Panc1 (cell line): Measurements from ENCODE around the gene MYH10. TPM values are rescaled to one million over a fixed set of nuclear protein-coding genes. Genes with fewer than 3 reads are reported as not detected.

Experiments used
- ATAC-seq: fragments of 200-7000 bp; cut with Tn5 transposase; 2 replicates; pipeline ENCODE4 v1.9.1; 2020; ENCODE audit warnings: mild to moderate bottlenecking, moderate library complexity
- BruUV-seq: library from RNA; stranded (reverse); fragments of 400-500 nt; replicated peaks from 2 replicates; lab custom pipeline; 2021; lab: Mats Ljungman, UMichigan
- CTCF ChIA-PET: fragments of 300-600 bp; sonication (Branson Sonifier 250); formaldehyde crosslinking; loops from one replicate; lab custom pipeline; 2022; ENCODE audit warnings: antibody characterized with exemption; lab: Charles Lee
- POLR2A ChIA-PET: fragments of 300-600 bp; sonication (Branson Sonifier 250); formaldehyde crosslinking; loops from one replicate; lab custom pipeline; 2022; ENCODE audit warnings: antibody characterized with exemption; lab: Charles Lee
- DNase-seq: peaks from one replicate; pipeline ENCODE4 v3.0.0-alpha.2; 2010; ENCODE audit warnings: low read depth, low spot score
- H3K27ac ChIP-seq: 2 replicates; pipeline ENCODE4 v1.5.1; 2011; ENCODE audit warnings: mild to moderate bottlenecking, low read length, inconsistent platforms
- H3K27me3 ChIP-seq: fragments of 200-500 bp; sonication (Bioruptor generic); 2 replicates; pipeline ENCODE4 v1.6.0; 2014; ENCODE audit warnings: low read length, inconsistent platforms; ENCODE audit not compliant: control insufficient read depth, insufficient read depth
- H3K36me3 ChIP-seq: fragments of 200-500 bp; sonication (Bioruptor generic); 2 replicates; pipeline ENCODE4 v1.5.1; 2014; ENCODE audit warnings: inconsistent platforms, mild to moderate bottlenecking, low read length, moderate library complexity; ENCODE audit not compliant: control insufficient read depth, insufficient read depth
- H3K4me1 ChIP-seq: 2 replicates; pipeline ENCODE4 v1.5.1; 2011; ENCODE audit warnings: inconsistent platforms, mild to moderate bottlenecking, low read length, moderate library complexity; ENCODE audit not compliant: control insufficient read depth, insufficient read depth
- H3K4me3 ChIP-seq, 2 experiments: 2 replicates each; pipeline ENCODE4 v1.5.1; 2011 to 2012; ENCODE audit warnings: low read depth in 2 of 2, low read length in 2 of 2, mild to moderate bottlenecking in 2 of 2, inconsistent platforms in 1 of 2, moderate library complexity in 1 of 2
- H3K9me3 ChIP-seq: fragments of 200-500 bp; sonication (Bioruptor generic); 2 replicates; pipeline ENCODE4 v1.5.1; 2014; ENCODE audit warnings: low read depth, mild to moderate bottlenecking, inconsistent platforms, low read length, moderate library complexity; ENCODE audit not compliant: control insufficient read depth, insufficient read depth
- POLR2AphosphoS5 ChIP-seq: IDR thresholded peaks from 2 replicates; pipeline ENCODE4 v1.6.1; 2012; ENCODE audit warnings: mild to moderate bottlenecking, low read depth, low read length, moderate library complexity
- SIN3A ChIP-seq: IDR thresholded peaks from 2 replicates; pipeline ENCODE4 v1.6.1; 2012; ENCODE audit warnings: low read depth, mild to moderate bottlenecking, low read length, moderate library complexity, borderline replicate concordance; ENCODE audit not compliant: insufficient read depth
- TCF7L2 ChIP-seq: IDR thresholded peaks from 2 replicates; pipeline ENCODE4 v1.6.1; 2011; ENCODE audit warnings: mild to moderate bottlenecking, low read depth, low read length, inconsistent platforms
- in situ Hi-C: cut with HindIII; loops from 2 replicates; pipeline ENCODE4 v1.10.0; 2016; ENCODE audit warnings: low sequenced_read_pairs, low pct_unique_long_range_greater_than_20kb
- intact Hi-C: fragments of 100-400 bp; cut with micrococcal nuclease; formaldehyde crosslinking; loops from one replicate; pipeline ENCODE4 v1.10.0; 2022; ENCODE audit not compliant: unreplicated experiment
- total RNA-seq: library from RNA; stranded (reverse); gene quantifications from one replicate; pipeline ENCODE4 v1.2.1, GENCODE V29; 2021; ENCODE audit not compliant: unreplicated experiment
- TF ChIP-seq, protein P1 (sequence below): fragments of 450-650 bp; IDR thresholded peaks from 2 replicates; pipeline ENCODE4 v1.5.1; 2017; ENCODE audit warnings: mild to moderate bottlenecking
- TF ChIP-seq, protein P2 (sequence below), 2 experiments: IDR thresholded peaks; 2 replicates each; pipeline ENCODE4 v1.6.1; 2011 to 2012; ENCODE audit warnings: low read depth in 2 of 2, control low read depth in 1 of 2, low read length in 1 of 2, mild to moderate bottlenecking in 1 of 2, moderate library complexity in 1 of 2; ENCODE audit not compliant: insufficient read depth in 1 of 2

MYH10 gene
- total RNA-seq, 1 experiment from 2014 or later, result 36.5 TPM

DNA sequence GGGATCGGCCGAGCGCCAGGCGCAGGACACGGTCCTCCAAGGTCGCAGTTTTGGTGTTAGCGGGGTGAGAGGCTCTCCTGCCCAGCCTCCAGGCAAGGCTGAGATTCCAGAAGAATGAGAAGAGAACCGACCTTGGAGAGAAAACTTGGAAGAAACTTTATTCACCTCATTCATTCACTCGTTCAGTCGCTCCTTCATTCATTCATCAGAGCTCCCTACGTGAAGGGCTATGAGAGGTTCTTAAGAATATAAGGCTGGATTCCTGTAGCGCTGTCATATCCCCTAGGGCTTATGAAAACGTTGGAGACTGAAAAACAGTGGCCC lies 991 bp upstream of the MYH10 start:
- CTCF ChIA-PET, result interaction anchor here (1.2 kb wide), 1 partner anchor 115 kb away, joined by 4 read pairs; no protein-coding TSS in a partner anchor
- Histone ChIP-seq H3K27me3 (no peaks in the 10 kb centered on the region), H3K4me3 (peak overlapping the region; percentile 66 to 82), H3K9me3 (no peaks in the 10 kb centered on the region), H3K4me1 (no peaks in the 10 kb centered on the region; the same call in 1 of the 2 replicates), H3K27ac (peak overlapping the region; percentile 66), H3K36me3 (peaks cover 3% of the 10 kb centered on the region; the same call in 1 of the 2 replicates)
- POLR2A ChIA-PET, result interaction anchor here (0.5 kb wide), 1 partner anchor 22 kb away, joined by 3 read pairs; no protein-coding TSS in a partner anchor
- TF ChIP-seq, protein P1, sequence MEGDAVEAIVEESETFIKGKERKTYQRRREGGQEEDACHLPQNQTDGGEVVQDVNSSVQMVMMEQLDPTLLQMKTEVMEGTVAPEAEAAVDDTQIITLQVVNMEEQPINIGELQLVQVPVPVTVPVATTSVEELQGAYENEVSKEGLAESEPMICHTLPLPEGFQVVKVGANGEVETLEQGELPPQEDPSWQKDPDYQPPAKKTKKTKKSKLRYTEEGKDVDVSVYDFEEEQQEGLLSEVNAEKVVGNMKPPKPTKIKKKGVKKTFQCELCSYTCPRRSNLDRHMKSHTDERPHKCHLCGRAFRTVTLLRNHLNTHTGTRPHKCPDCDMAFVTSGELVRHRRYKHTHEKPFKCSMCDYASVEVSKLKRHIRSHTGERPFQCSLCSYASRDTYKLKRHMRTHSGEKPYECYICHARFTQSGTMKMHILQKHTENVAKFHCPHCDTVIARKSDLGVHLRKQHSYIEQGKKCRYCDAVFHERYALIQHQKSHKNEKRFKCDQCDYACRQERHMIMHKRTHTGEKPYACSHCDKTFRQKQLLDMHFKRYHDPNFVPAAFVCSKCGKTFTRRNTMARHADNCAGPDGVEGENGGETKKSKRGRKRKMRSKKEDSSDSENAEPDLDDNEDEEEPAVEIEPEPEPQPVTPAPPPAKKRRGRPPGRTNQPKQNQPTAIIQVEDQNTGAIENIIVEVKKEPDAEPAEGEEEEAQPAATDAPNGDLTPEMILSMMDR, result no peak
- TF ChIP-seq TCF7L2, result no peak
- no peak for TF ChIP-seq POLR2AphosphoS5
- TF ChIP-seq, protein P2, sequence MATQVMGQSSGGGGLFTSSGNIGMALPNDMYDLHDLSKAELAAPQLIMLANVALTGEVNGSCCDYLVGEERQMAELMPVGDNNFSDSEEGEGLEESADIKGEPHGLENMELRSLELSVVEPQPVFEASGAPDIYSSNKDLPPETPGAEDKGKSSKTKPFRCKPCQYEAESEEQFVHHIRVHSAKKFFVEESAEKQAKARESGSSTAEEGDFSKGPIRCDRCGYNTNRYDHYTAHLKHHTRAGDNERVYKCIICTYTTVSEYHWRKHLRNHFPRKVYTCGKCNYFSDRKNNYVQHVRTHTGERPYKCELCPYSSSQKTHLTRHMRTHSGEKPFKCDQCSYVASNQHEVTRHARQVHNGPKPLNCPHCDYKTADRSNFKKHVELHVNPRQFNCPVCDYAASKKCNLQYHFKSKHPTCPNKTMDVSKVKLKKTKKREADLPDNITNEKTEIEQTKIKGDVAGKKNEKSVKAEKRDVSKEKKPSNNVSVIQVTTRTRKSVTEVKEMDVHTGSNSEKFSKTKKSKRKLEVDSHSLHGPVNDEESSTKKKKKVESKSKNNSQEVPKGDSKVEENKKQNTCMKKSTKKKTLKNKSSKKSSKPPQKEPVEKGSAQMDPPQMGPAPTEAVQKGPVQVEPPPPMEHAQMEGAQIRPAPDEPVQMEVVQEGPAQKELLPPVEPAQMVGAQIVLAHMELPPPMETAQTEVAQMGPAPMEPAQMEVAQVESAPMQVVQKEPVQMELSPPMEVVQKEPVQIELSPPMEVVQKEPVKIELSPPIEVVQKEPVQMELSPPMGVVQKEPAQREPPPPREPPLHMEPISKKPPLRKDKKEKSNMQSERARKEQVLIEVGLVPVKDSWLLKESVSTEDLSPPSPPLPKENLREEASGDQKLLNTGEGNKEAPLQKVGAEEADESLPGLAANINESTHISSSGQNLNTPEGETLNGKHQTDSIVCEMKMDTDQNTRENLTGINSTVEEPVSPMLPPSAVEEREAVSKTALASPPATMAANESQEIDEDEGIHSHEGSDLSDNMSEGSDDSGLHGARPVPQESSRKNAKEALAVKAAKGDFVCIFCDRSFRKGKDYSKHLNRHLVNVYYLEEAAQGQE (IDR thresholded peaks at IDR 0.05; ENCODE audit: insufficient read depth in 1 of 2, low read depth in 2 of 2, low read length in 1 of 2), result no peak
- TF ChIP-seq SIN3A, result no peak
- DNase-seq, result no peak
- ATAC-seq, result no peak
- intact Hi-C loops, result no loop called here
- no TSS peak for BruUV-seq
- in situ Hi-C loops, result no loop called here

DNA sequence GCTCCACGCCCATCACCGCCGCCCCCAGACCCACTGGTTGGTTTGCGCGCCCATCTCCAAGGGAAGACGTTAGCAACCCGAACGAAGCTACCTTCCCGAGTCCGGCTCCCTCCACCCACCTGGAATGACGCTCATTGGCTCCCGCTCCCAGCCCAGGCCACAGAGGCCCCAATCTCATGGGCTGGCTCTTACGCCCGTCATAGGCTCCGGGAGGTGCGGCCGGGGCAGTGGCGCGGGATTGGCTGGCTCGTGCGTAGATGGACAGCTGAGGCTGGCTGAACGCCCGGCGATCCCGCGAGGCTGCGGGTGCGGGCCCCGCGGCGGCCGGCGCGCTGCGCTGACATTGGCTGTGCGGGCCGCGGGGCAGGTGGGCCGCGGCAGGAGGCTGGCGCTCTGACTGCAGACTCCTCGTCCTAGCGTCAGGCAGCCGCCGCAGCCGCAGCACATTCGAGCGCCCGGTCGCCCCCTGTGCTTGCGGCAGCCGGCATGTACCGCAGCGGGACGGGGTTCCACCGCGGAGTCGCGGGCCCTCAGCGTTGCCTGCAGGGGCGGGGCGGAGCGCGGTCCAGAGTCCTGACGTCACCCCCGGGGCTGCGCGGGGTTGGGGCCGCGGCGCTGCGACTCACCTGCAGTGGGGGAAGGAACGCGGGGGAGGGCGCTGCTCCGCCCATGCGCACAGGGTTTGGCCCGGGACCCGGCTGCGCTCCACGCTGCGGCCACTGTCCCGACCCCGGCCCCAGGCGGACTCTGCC lies 453 bp upstream of the MYH10 start:
- Histone ChIP-seq H3K36me3 (peaks cover 3% of the 10 kb centered on the region; the same call in 1 of the 2 replicates), H3K4me3 (peak overlapping the region; percentile 66 to 82), H3K27ac (peak overlapping the region; percentile 66), H3K9me3 (no peaks in the 10 kb centered on the region), H3K4me1 (no peaks in the 10 kb centered on the region; the same call in 1 of the 2 replicates), H3K27me3 (no peaks in the 10 kb centered on the region)
- intact Hi-C loops (no loop called here), in situ Hi-C loops (no loop called here)
- BruUV-seq, result no TSS peak
- TF ChIP-seq, protein P1, result peak; percentile 39
- TF ChIP-seq, protein P2 (IDR thresholded peaks at IDR 0.05; ENCODE audit: insufficient read depth in 1 of 2, low read depth in 2 of 2, low read length in 1 of 2), result no peak
- peak; percentile 99 for ATAC-seq
- CTCF ChIA-PET, result interaction anchor here (0.6 to 1.2 kb wide), 3 partner anchors 54 to 211 kb away, joined by 3 to 4 read pairs (median 3); no protein-coding TSS in a partner anchor
- DNase-seq, result peak; percentile 74
- POLR2A ChIA-PET, result interaction anchor here (0.5 to 0.6 kb wide), 2 partner anchors 21 to 263 kb away, joined by 3 to 5 read pairs; no protein-coding TSS in a partner anchor
